HG03095 (cell line): ENCODE data around the gene IMMP2L.

Experiments used
- ATAC-seq: cut with Tn5 transposase; IDR thresholded peaks from one replicate; pipeline ENCODE4 v1.9.1; 2021; ENCODE audit warnings: moderate library complexity; ENCODE audit not compliant: unreplicated experiment

Gene IMMP2L

DNA sequence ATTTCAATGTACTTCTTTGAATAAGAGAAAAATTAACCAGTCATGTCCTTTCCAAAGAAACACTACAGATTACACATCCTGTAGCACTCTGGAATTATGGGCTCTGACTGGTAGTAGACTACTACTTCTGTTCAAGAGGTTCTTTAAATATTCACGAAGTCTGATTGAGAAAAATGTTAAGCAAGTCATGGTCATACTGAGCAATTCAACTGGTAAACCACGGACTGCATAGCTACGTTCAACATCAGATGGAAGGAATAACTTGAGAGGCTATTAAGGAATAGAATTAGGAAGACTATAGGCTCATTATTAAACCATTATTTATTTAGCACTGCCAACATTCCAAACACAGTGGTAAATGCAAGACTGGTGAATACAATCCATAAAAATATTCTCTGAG lies 160.8 kb downstream of the IMMP2L start:
- ATAC-seq, result no peak

DNA sequence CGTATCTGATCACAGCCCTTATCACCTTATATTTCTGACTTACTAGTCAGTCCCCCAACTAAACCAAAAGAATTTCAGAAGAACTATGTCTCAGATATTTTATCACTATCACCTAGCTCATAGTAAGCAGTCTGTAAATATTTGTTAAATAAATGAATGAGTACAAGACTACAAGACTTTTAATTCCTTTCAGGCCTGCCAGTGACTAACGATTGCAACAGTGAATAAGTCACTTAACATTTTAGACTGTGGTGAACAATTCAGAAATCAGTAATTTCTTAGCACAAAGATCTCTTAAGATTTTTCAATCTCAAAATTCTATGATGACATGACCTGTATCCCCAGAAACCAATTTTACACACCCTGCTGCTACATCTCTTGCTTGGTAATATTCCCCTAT lies 162.2 kb downstream of the IMMP2L start:
- ATAC-seq, result no peak

DNA sequence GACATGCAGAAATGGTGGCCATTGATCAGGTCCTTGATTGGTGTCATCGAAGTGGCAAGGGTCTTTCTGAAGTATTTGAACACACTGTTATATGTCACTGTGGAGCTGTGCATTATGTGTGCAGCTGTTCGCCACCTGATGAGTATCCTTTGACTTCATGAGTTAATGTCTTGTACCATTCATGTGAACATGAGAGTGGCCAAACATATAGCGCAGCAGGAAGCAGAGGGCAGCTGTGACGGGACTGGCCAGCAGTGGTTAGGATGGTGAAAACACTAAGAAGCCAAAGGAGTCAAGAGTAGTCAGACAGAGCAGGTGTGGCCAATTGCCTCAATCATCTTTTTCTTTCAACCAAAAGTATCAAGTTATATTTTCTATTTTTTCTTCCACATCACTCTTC lies 167.4 kb downstream of the IMMP2L start:
- ATAC-seq, result no peak

DNA sequence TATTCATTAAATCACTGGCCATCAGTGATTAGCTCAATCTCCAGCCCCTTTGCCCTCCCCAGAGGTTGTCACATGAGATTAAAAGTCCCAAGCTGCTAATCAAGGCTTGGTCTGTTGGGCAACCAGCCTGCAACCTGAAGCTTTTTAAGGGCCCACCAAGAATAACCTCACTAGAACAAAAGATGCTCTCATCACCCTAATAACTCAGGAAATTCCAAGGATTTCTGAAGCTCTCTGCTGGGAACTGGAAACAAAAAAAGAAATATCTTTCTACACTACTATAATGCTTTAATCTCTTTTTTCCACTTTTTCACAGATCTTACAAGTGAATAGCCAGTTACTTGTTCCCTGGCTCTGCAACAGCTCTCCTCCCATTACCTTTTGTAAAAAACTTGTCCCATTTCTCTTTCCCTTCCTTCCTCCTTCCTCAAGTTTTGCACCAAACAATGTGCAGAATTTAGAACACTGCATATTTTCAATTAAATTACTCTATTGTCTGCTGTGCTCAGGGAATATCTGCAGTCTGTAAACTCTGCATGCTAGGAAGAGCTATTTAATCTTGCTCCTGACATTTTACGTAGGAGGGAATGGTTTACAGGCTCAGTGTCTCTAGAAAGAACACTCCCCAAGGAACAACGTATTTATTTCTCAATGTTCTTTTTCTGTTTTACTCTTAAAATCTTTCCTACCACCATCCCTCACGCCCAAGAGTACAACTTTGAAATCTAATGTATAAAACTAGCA lies 169.1 kb downstream of the IMMP2L start:
- no peak for ATAC-seq

DNA sequence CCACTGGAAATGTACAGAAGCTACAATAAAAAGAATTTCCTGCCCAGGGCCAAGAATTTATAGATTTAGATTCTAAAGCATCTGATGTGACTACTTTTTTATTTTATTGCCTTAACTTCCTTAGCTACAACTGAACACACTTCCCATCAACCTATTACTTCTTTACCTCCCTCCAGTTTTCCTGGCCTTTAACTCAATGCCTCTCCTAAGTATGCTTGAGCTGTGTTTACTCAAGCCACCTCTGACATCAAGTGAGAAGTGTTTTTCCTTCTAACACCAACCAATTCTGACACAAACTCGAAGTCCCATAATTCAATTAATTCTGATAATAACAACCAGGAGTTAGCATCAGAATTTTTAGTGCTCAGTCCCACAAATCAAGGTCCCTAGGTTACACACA lies 170.0 kb downstream of the IMMP2L start:
- ATAC-seq, result no peak

DNA sequence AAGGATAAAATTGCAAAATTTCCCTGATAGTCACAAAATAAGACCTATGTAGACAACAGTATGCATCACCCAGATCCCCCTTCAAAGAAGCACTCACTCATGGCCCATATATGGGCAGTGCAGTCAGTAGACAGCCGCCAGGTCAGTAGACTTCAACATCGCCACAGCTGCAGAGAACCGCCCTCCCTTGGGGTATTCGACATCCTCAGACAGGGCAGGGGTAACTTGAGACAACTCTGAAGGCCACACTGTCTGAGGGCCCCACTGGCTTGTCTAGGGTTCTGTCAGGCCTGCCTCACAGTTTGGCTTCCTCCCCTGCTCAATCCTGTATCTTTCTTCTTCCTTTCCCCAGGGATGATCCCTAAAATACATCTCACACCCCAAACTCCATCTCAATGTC lies 172.3 kb downstream of the IMMP2L start:
- ATAC-seq, result no peak

DNA sequence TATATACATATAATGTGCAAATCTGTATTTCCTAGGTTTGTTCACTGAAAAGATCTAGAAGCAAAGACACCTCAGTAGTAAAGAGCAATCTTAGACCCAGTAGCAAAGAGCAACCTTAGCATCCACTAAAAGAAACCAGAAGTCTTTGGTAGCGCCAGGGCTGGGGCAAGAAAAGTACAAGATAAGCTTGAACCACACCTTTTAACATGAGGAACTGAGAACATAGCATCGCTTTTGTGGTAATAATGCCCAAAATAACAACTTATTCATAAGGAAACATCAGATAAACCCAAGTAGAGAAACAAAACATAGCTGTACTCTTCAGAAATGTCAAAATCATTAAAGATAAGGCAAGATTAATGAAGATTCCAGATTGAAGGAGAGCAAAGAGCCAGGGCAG lies 173.4 kb downstream of the IMMP2L start:
- ATAC-seq, result no peak

DNA sequence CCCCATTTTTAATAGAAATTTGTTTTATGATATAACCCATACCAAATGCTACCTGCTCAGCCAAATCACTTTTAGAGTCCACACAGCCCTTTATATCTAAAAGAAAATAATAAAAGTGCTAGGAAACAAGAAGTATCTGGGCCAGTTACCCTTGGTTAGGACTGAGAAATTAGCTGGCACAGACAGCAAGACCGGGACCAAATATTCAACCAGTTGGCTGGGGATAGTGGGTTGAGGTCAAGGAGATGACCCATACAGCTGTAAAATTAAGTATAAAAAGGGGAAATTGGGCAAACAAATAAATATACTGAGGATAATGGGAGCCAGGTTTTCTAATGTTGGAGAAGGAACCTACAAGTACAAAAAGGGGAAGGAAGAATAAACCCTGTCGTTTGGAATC lies 174.3 kb downstream of the IMMP2L start:
- ATAC-seq, result no peak

DNA sequence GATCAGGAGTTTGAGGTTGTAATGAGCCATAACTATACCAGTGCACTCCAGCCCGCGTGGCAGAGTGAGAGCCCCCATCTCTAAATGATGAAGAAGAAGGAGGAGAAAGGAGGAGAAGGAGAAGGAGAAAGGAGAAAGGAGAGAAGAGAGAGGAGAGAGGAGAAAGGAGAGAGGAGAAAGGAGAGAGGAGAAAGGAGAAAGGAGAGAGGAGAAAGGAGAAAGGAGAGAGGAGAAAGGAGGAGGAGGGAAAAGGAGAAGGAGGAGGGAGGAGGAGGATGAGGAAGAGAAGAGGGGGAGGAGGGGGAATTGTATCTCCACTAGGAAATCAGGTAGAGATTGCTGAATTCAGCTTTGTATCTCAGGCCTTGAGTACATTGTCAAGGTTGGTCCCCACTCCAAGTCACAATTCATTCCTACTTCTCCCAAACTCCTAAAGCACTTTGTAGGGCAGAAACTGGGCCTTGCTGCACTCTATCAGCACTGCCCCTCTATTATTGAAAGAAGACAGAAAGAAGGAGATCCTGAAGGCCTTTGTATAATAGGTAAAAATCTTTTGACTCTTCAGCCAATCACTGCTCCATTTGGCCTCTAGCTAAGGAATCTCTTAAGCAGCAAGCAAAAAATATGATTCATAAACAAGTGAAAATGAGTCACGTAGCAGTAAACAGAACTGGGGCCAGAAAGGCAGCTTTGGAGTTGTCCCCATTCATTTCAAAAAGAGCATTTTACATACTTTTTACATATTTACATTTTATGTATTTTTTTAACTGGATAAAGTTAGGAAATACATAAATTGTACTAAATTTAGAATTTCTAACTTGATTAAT lies 178.0 kb downstream of the IMMP2L start:
- ATAC-seq, result no peak

DNA sequence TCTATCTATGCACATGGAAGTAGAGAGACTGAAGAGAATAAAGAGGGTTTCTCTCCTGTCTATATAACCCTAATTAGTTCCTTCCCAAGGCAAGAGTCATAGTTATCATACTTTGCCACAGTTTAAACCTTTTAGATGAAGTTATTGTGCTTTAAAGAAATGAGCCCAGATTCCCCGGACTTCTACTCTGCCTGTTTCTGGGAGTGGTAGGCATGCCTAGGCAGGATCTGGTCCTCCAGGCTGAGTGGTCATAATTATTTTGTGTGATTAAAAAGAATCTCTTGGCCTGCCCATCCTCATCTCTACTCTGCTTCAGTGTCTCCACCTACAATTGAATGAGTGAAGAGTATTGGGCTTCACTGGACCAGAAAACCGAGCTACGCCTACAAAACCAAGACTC lies 179.2 kb downstream of the IMMP2L start:
- ATAC-seq, result no peak

DNA sequence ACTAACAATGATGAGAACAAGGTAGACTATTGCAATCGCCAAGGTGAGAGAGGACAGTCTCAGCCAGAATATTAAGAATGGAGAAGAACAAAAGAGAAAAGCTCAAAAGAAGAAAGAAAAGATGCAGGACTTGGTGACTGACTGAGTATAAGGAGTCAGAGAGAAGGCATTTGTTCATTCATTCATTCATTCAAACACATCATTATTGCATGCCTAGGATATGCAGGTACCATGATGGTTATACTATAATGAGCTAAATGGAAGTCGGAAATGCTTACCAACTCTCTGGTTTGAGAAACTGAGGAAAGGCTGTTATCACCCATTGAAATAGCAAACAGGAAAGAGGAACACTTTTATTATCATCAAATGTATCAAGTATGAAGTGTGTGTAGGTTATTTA lies 180.7 kb downstream of the IMMP2L start:
- ATAC-seq, result no peak

DNA sequence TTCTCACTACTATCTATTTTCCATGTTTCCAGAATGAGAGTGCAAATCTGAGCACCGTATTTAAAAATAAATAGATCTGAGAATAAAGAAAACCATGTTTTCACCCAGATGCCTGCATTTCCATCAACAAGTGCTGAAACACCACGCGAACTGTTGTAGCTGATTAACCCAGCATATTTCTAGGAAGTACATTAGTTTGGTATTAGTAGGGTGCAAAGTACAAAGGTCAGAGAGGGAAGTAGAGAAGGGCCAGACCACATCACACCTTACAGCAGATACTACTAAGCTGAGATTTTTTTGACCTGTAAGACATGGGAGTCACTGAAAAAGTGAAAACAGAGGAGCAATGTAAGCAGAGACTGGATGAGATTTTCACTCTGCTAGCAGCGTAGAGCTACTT lies 181.3 kb downstream of the IMMP2L start:
- ATAC-seq, result no peak

DNA sequence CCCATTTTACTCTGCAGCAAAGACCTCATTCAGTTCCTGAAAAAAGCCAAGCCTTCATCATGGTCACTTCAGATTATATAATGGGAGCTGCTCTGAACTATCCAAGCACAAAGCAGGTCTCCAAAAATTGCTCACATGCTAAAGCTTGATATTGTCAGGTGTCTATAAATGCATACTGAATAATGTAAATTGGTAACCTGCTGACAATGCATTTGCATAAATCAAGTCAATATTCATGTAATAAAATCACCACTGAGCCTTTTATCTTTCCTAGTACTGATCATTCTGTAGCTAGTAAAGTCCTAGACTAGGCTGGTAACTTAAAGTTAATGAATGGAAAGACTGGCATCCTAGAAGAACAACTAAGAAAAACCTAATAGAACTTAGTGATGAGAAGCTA lies 188.3 kb downstream of the IMMP2L start:
- no peak for ATAC-seq

DNA sequence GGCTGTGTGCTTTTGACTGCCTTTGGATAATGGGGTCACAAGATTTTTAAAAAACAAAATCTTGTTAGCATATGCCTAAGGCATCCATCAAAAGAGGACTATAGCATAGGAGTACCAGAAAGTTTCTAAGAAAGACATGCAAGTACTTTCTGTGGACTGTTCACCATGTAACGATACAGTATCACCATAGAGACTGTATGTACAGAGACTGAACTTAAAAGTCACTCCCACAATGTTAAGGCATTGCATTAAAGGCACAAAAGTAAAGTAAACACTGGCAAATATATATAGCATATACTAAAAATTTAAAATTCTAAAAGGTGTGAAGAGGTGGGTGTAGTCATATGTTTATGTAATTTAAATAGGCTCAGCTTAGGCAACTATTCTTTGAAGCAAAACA lies 190.9 kb downstream of the IMMP2L start:
- ATAC-seq, result no peak

DNA sequence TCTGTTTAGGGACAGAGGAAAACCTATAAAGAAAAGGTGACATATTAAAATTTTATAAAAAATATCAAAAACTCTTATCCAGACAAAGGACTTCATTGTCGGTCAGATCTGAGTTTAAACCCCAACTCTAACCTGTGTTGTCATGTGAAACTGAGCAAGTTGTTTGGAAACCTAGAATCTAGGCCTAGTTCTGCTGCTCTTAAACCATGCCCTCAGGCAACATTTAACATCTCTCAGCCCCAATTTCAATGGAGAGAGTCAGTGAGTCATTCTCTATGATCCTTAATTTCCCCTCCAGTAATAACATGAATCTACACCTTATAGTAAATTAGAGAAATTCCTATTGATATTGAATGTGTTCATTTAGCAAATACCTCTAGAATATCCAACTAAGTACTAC lies 192.3 kb downstream of the IMMP2L start:
- no peak for ATAC-seq

DNA sequence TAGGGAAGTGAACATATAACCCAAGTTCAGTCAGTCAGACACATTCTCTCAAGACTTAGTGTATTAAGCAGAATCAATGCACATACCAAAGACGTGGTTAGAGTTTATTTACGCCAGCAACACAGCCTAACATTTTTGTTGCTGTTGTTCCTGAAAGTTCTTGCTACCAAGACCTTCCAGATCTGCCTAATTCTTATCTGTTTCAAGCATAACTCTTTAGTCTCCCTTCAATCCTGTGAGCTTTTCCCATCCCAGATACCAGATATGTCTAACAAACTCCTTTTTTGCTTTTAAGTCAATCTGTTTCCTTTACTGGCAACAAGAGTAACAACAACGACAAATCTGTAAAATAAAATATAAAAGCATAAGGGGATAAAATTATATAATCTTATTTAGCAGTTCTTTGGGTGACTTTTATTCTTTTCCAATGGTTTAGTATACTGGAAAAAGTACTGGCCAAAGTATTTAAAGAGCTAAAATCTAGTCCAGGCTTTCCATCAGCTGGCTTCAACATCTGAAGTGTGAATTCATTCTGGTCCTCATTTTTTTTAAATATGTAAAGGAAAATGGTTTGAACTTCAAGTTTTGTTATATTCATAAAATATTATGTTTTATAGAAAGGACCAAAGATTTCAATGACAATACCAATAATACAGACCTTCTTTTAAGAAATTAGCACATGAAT lies 193.8 kb downstream of the IMMP2L start:
- ATAC-seq, result no peak

DNA sequence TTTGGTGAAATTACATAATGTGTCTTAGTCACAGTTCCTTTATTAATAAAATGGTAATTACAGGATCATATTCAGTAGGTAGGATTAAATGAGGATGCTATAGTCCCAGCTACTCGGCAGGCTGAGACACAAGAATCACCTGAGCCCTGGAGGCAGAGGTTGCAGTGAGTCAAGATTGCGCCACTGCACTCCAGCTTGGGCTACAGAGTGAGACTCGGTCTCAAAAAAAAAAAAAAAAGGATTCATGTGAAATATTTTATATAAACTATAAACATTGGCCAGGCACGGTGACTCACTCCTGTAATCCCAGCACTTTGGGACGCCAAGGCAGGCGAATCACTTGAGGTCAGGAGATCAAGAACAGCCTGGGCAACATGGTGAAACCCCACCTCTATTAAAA lies 197.9 kb downstream of the IMMP2L start:
- ATAC-seq, result no peak

DNA sequence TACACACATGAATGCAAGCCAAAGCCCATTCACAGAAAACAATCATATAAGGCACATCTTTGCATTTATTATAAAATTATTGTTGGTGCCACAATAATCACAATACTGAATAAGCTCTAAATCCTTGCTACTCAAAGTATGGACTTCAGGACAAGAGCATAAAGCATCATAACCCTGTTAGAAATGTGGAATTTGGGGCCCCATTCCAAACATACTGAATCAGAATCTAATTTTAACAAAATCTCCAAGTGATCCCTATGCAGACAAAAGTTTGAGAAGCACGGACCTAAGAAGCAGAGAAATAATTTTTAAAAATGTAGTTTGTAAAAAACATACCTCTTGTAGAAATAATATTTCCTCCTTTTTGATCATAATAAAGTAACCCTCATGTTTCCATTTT lies 199.2 kb downstream of the IMMP2L start:
- ATAC-seq, result no peak

DNA sequence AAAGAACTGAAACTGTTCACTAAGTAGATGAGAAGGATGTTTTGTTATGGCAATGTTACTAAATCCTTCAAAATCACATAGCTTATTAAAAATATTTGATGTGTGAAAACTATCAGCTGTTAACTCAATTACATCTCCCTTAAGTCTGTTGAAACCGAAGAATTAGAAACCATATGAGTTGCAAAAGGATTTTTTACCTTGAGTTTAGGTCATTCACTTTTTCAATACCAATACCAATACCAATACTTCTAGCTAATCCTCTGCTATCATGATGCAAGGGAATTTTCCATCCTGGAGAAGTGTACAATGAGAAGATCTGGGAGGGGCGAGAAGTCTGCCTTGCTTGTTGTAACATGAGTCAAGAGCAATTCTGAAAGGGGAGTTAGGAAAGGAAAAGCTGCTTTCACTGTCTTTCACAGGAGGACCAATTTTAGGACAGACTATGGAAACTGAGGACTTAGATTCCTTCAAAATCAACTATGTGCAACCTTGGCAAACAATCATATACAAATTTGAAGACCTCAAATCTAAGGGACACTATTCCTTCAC lies 199.7 kb downstream of the IMMP2L start:
- ATAC-seq, result no peak

DNA sequence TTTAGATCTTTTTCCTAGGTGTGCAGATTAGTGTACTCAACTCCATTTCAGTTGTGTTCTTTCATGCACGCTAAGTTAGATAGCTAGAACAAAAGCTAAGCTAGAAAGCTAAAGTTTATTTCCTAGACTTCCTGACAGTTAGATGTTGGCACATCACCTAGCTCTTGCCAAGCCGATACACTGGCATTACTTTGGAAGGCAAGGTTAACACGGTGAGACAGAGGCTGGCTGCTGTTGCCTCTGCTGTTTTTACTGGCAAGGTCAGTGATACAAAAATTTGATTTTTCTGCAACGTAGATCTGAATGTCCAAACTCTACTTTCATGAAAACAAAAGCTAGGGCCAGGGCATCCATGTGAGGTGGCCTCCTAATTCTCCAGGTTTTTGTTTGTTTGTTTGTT lies 203.4 kb downstream of the IMMP2L start:
- ATAC-seq, result no peak

DNA sequence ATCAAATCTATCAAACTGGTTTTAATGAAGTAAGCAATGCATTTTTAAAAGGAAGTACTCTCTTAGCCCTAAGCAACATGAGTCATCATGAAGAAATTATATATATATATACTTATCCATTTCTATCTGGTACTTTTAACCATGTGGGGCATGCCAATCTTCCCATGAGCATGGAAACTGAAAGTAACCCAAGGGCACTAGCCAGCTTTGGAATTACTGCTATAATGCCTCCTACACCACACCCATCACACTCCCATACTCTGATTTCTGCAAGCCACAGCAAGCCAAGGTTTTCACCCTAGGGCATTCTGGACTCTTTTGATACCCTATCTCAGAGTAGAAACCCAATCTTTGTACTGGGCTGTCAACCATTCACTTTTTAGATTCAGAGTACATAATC lies 204.6 kb downstream of the IMMP2L start:
- no peak for ATAC-seq

DNA sequence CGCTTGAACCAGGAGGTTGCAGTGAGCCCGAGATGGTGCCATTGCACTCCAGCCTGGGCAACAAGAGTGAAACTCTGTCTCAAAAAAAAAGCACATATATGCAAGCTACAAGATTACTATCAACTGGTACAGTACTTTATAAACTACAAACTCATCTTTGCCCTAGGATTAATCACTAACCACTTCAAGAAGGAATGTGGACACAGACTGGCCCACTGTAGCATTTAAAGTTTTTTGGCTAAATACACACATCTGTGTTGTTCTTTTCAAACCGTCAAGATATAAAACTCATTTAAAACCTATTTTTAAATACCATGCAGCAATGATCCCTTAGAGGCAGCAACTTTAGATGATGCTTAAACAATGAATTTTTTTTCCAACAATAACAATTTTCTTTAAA lies 205.4 kb downstream of the IMMP2L start:
- ATAC-seq, result no peak
